GM23248 (cell line): ENCODE measurements around the gene BCL2L12. TPM values are rescaled to one million over a fixed set of nuclear protein-coding genes. Genes with fewer than 3 reads are reported as not detected.
A peak's percentile ranks its signal among the peaks of the same experiment; 100 is the strongest.

Experiments used
- DNase-seq: peaks from one replicate; pipeline ENCODE4 v3.0.0-alpha.2; 2015
- H2AFZ ChIP-seq: fragments of 200-600 bp; sonication (generic); 2 replicates; pipeline ENCODE4 v1.6.1; 2016; ENCODE audit warnings: antibody characterized with exemption
- H3F3A ChIP-seq: fragments of 200-600 bp; sonication (generic); 2 replicates; pipeline ENCODE4 v1.6.1; 2016; ENCODE audit warnings: mild to moderate bottlenecking, antibody characterized with exemption, mixed run types; ENCODE audit not compliant: insufficient read depth
- H3K27ac ChIP-seq: fragments of 200-600 bp; sonication (generic); 2 replicates; pipeline ENCODE4 v1.5.1; 2016; ENCODE audit warnings: mild to moderate bottlenecking
- H3K27me3 ChIP-seq: fragments of 200-600 bp; sonication (generic); replicated peaks from 2 replicates; pipeline ENCODE4 v1.6.1; 2016; ENCODE audit warnings: mild to moderate bottlenecking; ENCODE audit not compliant: insufficient read depth
- H3K36me3 ChIP-seq: fragments of 200-600 bp; sonication (generic); 2 replicates; pipeline ENCODE4 v1.6.1; 2016; ENCODE audit warnings: low read depth, mild to moderate bottlenecking
- H3K4me1 ChIP-seq: fragments of 200-600 bp; sonication (generic); 2 replicates; pipeline ENCODE4 v1.6.1; 2016; ENCODE audit warnings: mild to moderate bottlenecking; ENCODE audit not compliant: insufficient read depth
- H3K4me2 ChIP-seq: fragments of 200-600 bp; sonication (generic); one replicate; pipeline ENCODE4 v1.6.1; 2016; ENCODE audit warnings: mild to moderate bottlenecking; ENCODE audit not compliant: unreplicated experiment
- H3K4me3 ChIP-seq: fragments of 200-600 bp; sonication (generic); 2 replicates; pipeline ENCODE4 v1.5.1; 2016; ENCODE audit warnings: mild to moderate bottlenecking
- H3K79me2 ChIP-seq: fragments of 200-600 bp; sonication (generic); 2 replicates; pipeline ENCODE4 v1.6.1; 2016; ENCODE audit warnings: mild to moderate bottlenecking; ENCODE audit not compliant: insufficient read depth
- H3K9ac ChIP-seq: fragments of 200-600 bp; sonication (generic); 2 replicates; pipeline ENCODE4 v1.6.1; 2016; ENCODE audit warnings: mild to moderate bottlenecking
- H3K9me2 ChIP-seq: fragments of 200-600 bp; sonication (generic); 2 replicates; pipeline ENCODE4 v1.6.1; 2016; ENCODE audit warnings: mixed run types, mild to moderate bottlenecking, moderate library complexity; ENCODE audit not compliant: insufficient read depth
- H3K9me3 ChIP-seq: fragments of 200-600 bp; sonication (generic); one replicate; pipeline ENCODE4 v1.6.1; 2017; ENCODE audit warnings: low read depth
- H4K20me1 ChIP-seq: fragments of 200-600 bp; sonication (generic); 2 replicates; pipeline ENCODE4 v1.6.0; 2016; ENCODE audit not compliant: insufficient read depth
- EZH2 ChIP-seq: fragments of 200-600 bp; sonication (generic); IDR thresholded peaks from 2 replicates; pipeline ENCODE4 v1.6.1; 2018; ENCODE audit warnings: antibody characterized with exemption, mild to moderate bottlenecking; ENCODE audit not compliant: insufficient read depth, poor library complexity, severe bottlenecking
- EZH2phosphoT487 ChIP-seq: fragments of 200-600 bp; sonication (generic); IDR thresholded peaks from 2 replicates; pipeline ENCODE4 v1.6.1; 2018; ENCODE audit warnings: antibody characterized with exemption, moderate library complexity, mild to moderate bottlenecking, low read depth; ENCODE audit not compliant: insufficient read depth
- WGBS, 2 experiments: methylation state at CpG; one replicate each; pipeline ENCODE4 v1.1.6; 2015 to 2017; ENCODE audit warnings: low lambda C conversion rate in 2 of 2, low coverage in 1 of 2; ENCODE audit errors: missing lambda C conversion rate in 2 of 2; 5-methylcytosine and 5-hydroxymethylcytosine counted together
- in situ Hi-C: fragments of 300-500 bp; cut with MboI; formaldehyde crosslinking; loops from 2 replicates; pipeline ENCODE4 v1.15.0; 2020
- polyA plus RNA-seq: library from polyadenylated mRNA; unstranded; fragments of >200 nt; fragmentation: Nextera tagmentation; extraction: Ambion mirVana; gene quantifications from 2 replicates; pipeline ENCODE4 v1.2.1, GENCODE V29; 2016
- total RNA-seq: library from RNA; depleted of rRNA; stranded (reverse); fragments of >200 nt; shearing (Covaris generic); gene quantifications from 2 replicates; pipeline ENCODE4 v1.2.3, GENCODE V29; 2014

The BCL2L12 gene
- total and polyA plus RNA-seq, 2 experiments from 2014 or later: 9.5 to 16.6 TPM

GRCh38 chr19:49669516-49669915 is 3.8 kb downstream of the BCL2L12 start:
- DNase-seq: peak; percentile 36
- H3K4me3 ChIP-seq: no peak overlapping the region
- H3K27me3 ChIP-seq: no peaks in the 10 kb centered on the region
- no peaks in the 10 kb centered on the region for H3K36me3 ChIP-seq
- H3K9me2 ChIP-seq: no peaks in the 10 kb centered on the region
- H3K4me2 ChIP-seq: no peak overlapping the region
- H3K9me3 ChIP-seq: no peaks in the 10 kb centered on the region
- H3K4me1 ChIP-seq: peaks cover 8% of the 10 kb centered on the region; the same call in 1 of the 2 replicates
- no peak overlapping the region for H2AFZ ChIP-seq
- peaks cover 13% of the 10 kb centered on the region for H3K79me2 ChIP-seq
- no peaks in the 10 kb centered on the region for H4K20me1 ChIP-seq
- H3K9ac ChIP-seq: no peak overlapping the region
- H3F3A ChIP-seq: no peaks in the 10 kb centered on the region
- in situ Hi-C loops: no loop called here
- H3K27ac ChIP-seq: no peak overlapping the region
- 88 to 91% methylated on average over 3 of the region's 3 CpGs for WGBS, 2 experiments
- TF ChIP-seq EZH2: no peak
- TF ChIP-seq EZH2phosphoT487: no peak

GRCh38 chr19:49672131-49672919 is 6.6 kb downstream of the BCL2L12 start:
- 0 out of 2 replicates have a peak overlapping the region, but pooled peaks have one; percentile 32 for H3K4me3 ChIP-seq
- H3K4me2 ChIP-seq: peak overlapping the region; percentile 50
- no peak overlapping the region for H3K27ac ChIP-seq
- H3K9me3 ChIP-seq: no peaks in the 10 kb centered on the region
- TF ChIP-seq EZH2 (no peak), EZH2phosphoT487 (no peak)
- peak overlapping the region; percentile 79 for H2AFZ ChIP-seq
- H3K4me1 ChIP-seq: peaks cover 8% of the 10 kb centered on the region; the same call in 1 of the 2 replicates
- no peaks in the 10 kb centered on the region for H4K20me1 ChIP-seq
- peak; percentile 80 for DNase-seq
- 28 to 31% methylated on average over 28 of the region's 28 CpGs for WGBS, 2 experiments
- peaks cover 11% of the 10 kb centered on the region for H3F3A ChIP-seq
- in situ Hi-C loops: no loop called here
- no peaks in the 10 kb centered on the region for H3K9me2 ChIP-seq
- H3K36me3 ChIP-seq: no peaks in the 10 kb centered on the region
- peak overlapping the region; percentile 39; the same call in 1 of the 2 replicates for H3K9ac ChIP-seq
- H3K27me3 ChIP-seq: no peaks in the 10 kb centered on the region
- peaks cover 2% of the 10 kb centered on the region for H3K79me2 ChIP-seq

- peak overlapping the region; percentile 68 for H3K4me3 ChIP-seq
- no peaks in the 10 kb centered on the region for H3K9me2 ChIP-seq
- H3K4me1 ChIP-seq: peaks cover 8% of the 10 kb centered on the region; the same call in 1 of the 2 replicates
- peak overlapping the region; percentile 93 for H2AFZ ChIP-seq
- no peaks in the 10 kb centered on the region for H3K27me3 ChIP-seq
- no peaks in the 10 kb centered on the region for H3K9me3 ChIP-seq
- in situ Hi-C loops: no loop called here
- 5% methylated on average over 27 of the region's 27 CpGs for whole genome bisulfite sequencing, 2 experiments
- H3K4me2 ChIP-seq: peak overlapping the region; percentile 83
- H3K9ac ChIP-seq: peak overlapping the region; percentile 87
- peak; percentile 93 for DNase-seq
- H3K79me2 ChIP-seq: peaks cover 42% of the 10 kb centered on the region
- H3F3A ChIP-seq: peaks cover 11% of the 10 kb centered on the region
- TF ChIP-seq EZH2: no peak
- TF ChIP-seq EZH2phosphoT487: no peak
- H4K20me1 ChIP-seq: no peaks in the 10 kb centered on the region
- 0 out of 2 replicates have a peak, but pooled peaks cover 2% of the 10 kb centered on the region for H3K36me3 ChIP-seq
- H3K27ac ChIP-seq: peak overlapping the region; percentile 91
Observed at GRCh38 chr19:49676136-49676783, 10.5 kb downstream of the BCL2L12 start.

GRCh38 chr19:49676784-49677230 is 11.1 kb downstream of the BCL2L12 start:
- no peaks in the 10 kb centered on the region for H3K9me3 ChIP-seq
- H2AFZ ChIP-seq: peak overlapping the region; percentile 37; the same call in 1 of the 2 replicates

More at GRCh38 chr19:49676784-49677230, 11.1 kb downstream of the BCL2L12 start:
- Histone ChIP-seq H3K79me2 (peaks cover 47% of the 10 kb centered on the region), H3K36me3 (0 out of 2 replicates have a peak, but pooled peaks cover 3% of the 10 kb centered on the region), H3K27me3 (no peaks in the 10 kb centered on the region), H3K4me1 (peaks cover 8% of the 10 kb centered on the region; the same call in 1 of the 2 replicates), H3K4me2 (peak overlapping the region; percentile 91), H3K9ac (peak overlapping the region; percentile 93), H3K4me3 (peak overlapping the region; percentile 86), H3K9me2 (no peaks in the 10 kb centered on the region), H3K27ac (peak overlapping the region; percentile 69), H3F3A (peaks cover 11% of the 10 kb centered on the region), H4K20me1 (no peaks in the 10 kb centered on the region)
- 1% methylated on average over 33 to 34 of the region's 34 CpGs for WGBS, 2 experiments
- in situ Hi-C loops: no loop called here
- TF ChIP-seq EZH2 (no peak), EZH2phosphoT487 (no peak)
- DNase-seq: peak; percentile 100
